ENCODE data around the gene FAM184B.
A peak's percentile ranks its signal among the peaks of the same experiment; 100 is the strongest.

Gene FAM184B

DNA sequence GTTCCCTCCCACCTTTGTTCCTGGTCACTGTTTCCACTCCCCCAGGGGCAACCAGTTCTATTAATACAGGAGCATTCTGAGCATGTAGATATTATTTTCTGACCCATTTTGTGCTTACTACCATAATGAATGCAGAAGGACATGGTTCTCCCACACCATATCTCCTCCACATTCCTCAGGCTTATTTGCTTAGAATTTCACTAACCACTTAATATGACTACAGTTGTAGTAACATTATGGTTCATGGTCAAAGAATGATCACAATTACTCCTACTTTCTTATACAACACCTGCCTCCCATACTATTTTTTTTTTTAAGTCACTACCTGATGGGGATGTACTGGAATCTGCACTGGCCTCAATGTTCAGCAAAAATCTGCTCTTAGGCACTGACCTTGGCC is 7.5 kb upstream of the FAM184B start:
- no peak for TF ChIP-seq CTCF (IDR thresholded peaks at IDR 0.05)

DNA sequence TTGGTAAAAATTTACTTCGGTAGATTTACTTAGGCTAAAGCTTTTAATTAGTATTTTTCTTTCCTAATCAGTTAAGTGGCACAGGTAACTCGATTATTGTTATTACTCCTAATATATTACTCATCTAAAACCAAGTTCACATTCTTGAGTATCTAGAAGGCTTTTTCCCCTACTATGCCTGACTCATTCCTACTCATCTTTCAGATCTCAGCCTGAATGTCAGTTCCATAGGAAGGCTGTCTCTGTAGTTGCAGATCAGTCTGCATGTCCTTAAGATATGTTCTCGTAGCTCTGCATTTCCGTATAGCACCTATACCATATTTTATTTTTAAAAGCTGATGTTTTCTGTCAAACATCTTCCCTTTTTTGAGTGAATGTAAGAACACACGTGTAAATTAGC is 5.9 kb upstream of the FAM184B start:
- no peak for TF ChIP-seq CTCF (IDR thresholded peaks at IDR 0.05)

GRCh38 chr4:17786567-17786966 is 5.1 kb upstream of the FAM184B start:
- TF ChIP-seq CTCF (IDR thresholded peaks at IDR 0.05) = no peak

GRCh38 chr4:17785858-17786257 is 4.4 kb upstream of the FAM184B start:
- peak; percentile 38; the same call in 1 of the 2 replicates for TF ChIP-seq CTCF (IDR thresholded peaks at IDR 0.05)

DNA sequence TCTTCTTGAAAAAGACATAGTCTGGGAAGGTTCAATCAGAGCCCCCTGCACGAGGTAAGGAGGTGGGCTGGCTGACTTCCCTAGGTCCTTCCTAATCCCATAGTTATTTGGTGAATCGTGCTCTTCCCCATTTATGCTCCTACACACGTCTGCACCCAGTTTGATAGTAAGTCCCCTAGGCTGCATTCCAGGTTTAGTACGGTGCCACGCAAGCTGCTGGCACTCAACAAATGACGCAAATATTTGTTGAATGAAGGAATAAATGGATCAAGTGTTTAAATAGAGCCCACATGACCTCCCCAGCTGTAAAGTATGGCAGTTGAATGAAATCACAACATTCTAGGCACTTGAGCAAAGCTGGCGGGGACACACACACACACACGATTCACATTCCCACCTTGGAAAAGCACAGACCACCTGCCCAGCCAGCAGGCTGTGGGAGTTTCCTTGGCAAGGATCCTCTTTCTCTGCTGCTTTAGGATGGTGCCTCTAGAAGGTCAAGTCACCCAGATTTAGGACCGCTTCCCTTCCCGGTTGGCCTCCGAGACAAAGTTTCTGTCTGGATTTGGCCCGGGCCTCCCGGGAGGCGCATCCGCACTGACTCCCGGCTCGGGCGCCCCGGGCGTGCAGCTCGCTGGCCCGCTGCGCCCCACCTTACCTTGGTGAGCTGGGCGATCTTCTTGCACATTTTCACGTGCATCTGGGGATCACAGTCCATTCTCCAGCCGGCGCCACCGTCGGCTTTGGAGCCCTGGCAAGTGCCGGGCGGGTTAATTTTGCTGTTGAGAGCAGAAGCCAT is 721 bp downstream of the FAM184B start:
- TF ChIP-seq CTCF (IDR thresholded peaks at IDR 0.05) = no peak

DNA sequence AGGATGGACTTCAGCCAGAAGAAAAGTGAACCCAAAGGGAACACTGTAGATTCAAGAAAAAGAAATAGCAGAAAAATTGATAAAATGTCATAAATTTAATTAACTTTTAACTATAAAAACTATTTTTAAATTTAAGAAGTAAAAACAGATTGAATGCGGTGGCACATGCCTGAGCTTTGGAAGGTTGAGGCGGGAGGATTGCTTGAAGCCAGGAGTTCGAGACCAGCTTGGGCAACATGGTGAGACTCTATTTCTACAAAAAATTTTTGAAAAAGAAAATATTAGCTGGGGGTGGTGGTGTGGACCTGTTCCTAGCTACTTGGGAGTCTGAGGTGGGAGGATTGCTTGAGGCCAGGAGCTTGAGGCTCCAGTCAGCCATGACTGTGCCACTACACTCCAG is 3.0 kb downstream of the FAM184B start:
- TF ChIP-seq CTCF (IDR thresholded peaks at IDR 0.05) = no peak

DNA sequence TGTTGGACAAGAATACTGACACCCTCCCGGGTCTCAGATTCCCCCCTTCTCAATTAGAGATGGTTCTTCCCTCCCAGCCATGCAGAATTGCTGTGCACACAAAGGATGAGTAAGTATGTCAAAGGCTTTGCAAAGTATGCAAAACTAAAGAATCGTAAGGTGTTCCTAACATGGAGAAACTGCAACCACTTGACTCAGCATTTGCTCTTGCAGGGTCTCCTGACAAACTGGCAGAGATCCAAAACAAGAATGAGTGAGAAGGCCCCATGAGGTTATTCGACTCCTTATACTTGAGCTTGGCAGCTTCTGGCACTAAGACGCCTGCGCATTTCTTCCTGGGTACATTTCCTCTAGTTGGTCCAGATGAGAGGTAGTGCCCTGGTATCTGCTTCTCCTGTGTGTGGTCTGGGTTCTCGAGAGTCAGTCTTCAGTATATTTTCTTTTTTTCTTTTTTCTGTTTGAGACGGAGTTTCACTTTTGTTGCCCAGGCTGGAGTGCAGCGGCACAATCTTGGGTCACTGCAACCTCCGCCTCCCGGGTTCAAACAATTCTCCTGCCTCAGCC is 8.2 kb downstream of the FAM184B start:
- no peak for TF ChIP-seq CTCF (IDR thresholded peaks at IDR 0.05)
